Naive thymus-derived CD8-positive, alpha-beta T cell (primary cell): ENCODE measurements around the gene SESN1. TPM values are rescaled to one million over a fixed set of nuclear protein-coding genes. Genes with fewer than 3 reads are reported as not detected.

Experiments
- polyA plus RNA-seq, 3 donors: library from polyadenylated mRNA; unstranded; fragments of 300-500 nt; fragmentation: Illumina TruSeq; gene quantifications; one replicate each; pipeline ENCODE4 v1.2.3, GENCODE V29; 2021
- total RNA-seq, 8 experiments: library from RNA in 2 of 8; stranded (reverse) in 2 of 8; gene quantifications; one replicate each; pipeline ENCODE4 v1.2.3 and lab custom pipeline; 2021 to 2026

The SESN1 gene
- total and polyA plus RNA-seq, 5 experiments from 2014 or later, result 10.0 to 38.3 (median 21.4) TPM

Other genes with a start within 250 kb of the SESN1 start
- 1 to 10 TPM; 7.6 to 9.4 TPM for gene ARMC2, start 246.4 kb downstream of the SESN1 start, total RNA-seq
- 1 to 10 TPM; 2.4 to 4.9 (median 2.8) TPM for gene ARMC2, start 246.4 kb downstream of the SESN1 start, polyA plus RNA-seq
- gene CEP57L1, start 661 bp upstream of the SESN1 start, total RNA-seq, result 1 to 10 TPM; 7.0 to 8.3 TPM
- 1 to 10 TPM; 5.4 to 9.5 (median 6.2) TPM for gene CEP57L1, start 661 bp upstream of the SESN1 start, polyA plus RNA-seq